H1 (cell line): ENCODE results near the gene MR1. TPM values are rescaled to one million over a fixed set of nuclear protein-coding genes. Genes with fewer than 3 reads are reported as not detected.

Experiments
- CTCF ChIA-PET: fragments of 300-600 bp; sonication (Branson Sonifier 250); formaldehyde crosslinking; loops from one replicate; lab custom pipeline; 2021; ENCODE audit not compliant: partially characterized antibody; lab: Charles Lee
- POLR2A ChIA-PET: fragments of 300-600 bp; sonication (Branson Sonifier 250); formaldehyde crosslinking; loops from one replicate; lab custom pipeline; 2021; ENCODE audit warnings: inconsistent platforms; ENCODE audit not compliant: partially characterized antibody; lab: Charles Lee
- DNase-seq, 2 experiments: peaks; one replicate each; pipeline versions ENCODE4 v3.0.0 to v3.0.0-alpha.2; 2010 to 2022; ENCODE audit warnings: low spot score in 2 of 2, low read depth in 1 of 2, mixed read lengths in 1 of 2
- FAIRE-seq: peaks from 2 replicates; lab custom pipeline; 2011; peaks lifted over from hg19 to GRCh38; lab: Jason Lieb, UNC
- H2AFZ ChIP-seq: 2 replicates; pipeline ENCODE4 v1.8.1; 2012; ENCODE audit warnings: low read length, inconsistent platforms
- H2AK5ac ChIP-seq: 2 replicates; pipeline ENCODE4 v1.6.1; 2013; ENCODE audit warnings: low read depth, low read length
- H2BK120ac ChIP-seq: replicated peaks from 2 replicates; pipeline ENCODE3; 2013; ENCODE audit warnings: low read depth, low read length, inconsistent platforms
- H2BK12ac ChIP-seq: 2 replicates; pipeline ENCODE4 v1.6.1; 2013; ENCODE audit warnings: low read depth, low read length
- H2BK15ac ChIP-seq: 2 replicates; pipeline ENCODE4 v1.6.1; 2013; ENCODE audit warnings: low read length
- H2BK20ac ChIP-seq: 2 replicates; pipeline ENCODE4 v1.6.1; 2013; ENCODE audit warnings: low read length
- H2BK5ac ChIP-seq: 2 replicates; pipeline ENCODE4 v1.6.1; 2013; ENCODE audit warnings: low read depth, low read length
- H3K14ac ChIP-seq: 2 replicates; pipeline ENCODE4 v1.6.1; 2013; ENCODE audit warnings: inconsistent platforms; ENCODE audit not compliant: insufficient read length
- H3K18ac ChIP-seq: 2 replicates; pipeline ENCODE4 v1.6.1; 2013; ENCODE audit warnings: low read length; ENCODE audit errors: extremely low read depth
- H3K23ac ChIP-seq: 2 replicates; pipeline ENCODE4 v1.6.1; 2013; ENCODE audit warnings: inconsistent platforms; ENCODE audit not compliant: insufficient read length
- H3K23me2 ChIP-seq: 2 replicates; pipeline ENCODE4 v1.6.1; 2013; ENCODE audit warnings: low read depth, low read length
- H3K27ac ChIP-seq: 2 replicates; pipeline ENCODE4 v1.6.1; 2011; ENCODE audit warnings: low read depth, low read length, inconsistent platforms
- H3K27me3 ChIP-seq, 4 experiments: replicated peaks in 1 of 4; 1 replicate in 1 of 4; 2 replicates in 3 of 4; pipeline versions ENCODE4 v1.6.1 to v1.8.1; 2011 to 2013; ENCODE audit warnings: low read length in 3 of 4, mild to moderate bottlenecking in 3 of 4, inconsistent platforms in 2 of 4, mixed read lengths in 2 of 4, moderate library complexity in 1 of 4; ENCODE audit not compliant: control insufficient read depth in 3 of 4, insufficient read depth in 3 of 4; ENCODE audit errors: extremely low read depth in 1 of 4
- H3K36me3 ChIP-seq, 4 experiments: 2 replicates each; pipeline versions ENCODE4 v1.6.1 to v1.8.1; 2011 to 2013; ENCODE audit warnings: mild to moderate bottlenecking in 4 of 4, low read length in 3 of 4, moderate library complexity in 2 of 4, control low read depth in 1 of 4, inconsistent platforms in 1 of 4; ENCODE audit not compliant: insufficient read depth in 4 of 4, control insufficient read depth in 2 of 4
- H3K4ac ChIP-seq: replicated peaks from 2 replicates; pipeline ENCODE3; 2013; ENCODE audit warnings: low read length, low read depth, mixed read lengths, inconsistent platforms; ENCODE audit not compliant: insufficient read length
- H3K4me1 ChIP-seq, 4 experiments: replicated peaks in 1 of 4; 1 replicate in 1 of 4; 2 replicates in 3 of 4; pipeline versions ENCODE4 v1.6.1 to v1.8.1; 2011 to 2013; ENCODE audit warnings: low read length in 3 of 4, inconsistent platforms in 2 of 4, mixed read lengths in 1 of 4; ENCODE audit not compliant: insufficient read depth in 4 of 4, control insufficient read depth in 3 of 4
- H3K4me2 ChIP-seq, 2 experiments: 2 replicates each; pipeline versions ENCODE4 v1.6.1 to v1.8.1; 2011 to 2013; ENCODE audit warnings: low read depth in 2 of 2, low read length in 2 of 2, control low read depth in 1 of 2, inconsistent platforms in 1 of 2, mild to moderate bottlenecking in 1 of 2; ENCODE audit not compliant: insufficient read depth in 1 of 2
- H3K4me3 ChIP-seq, 4 experiments: fragments of 200-600, 300-600 bp in 1 of 4; sonication (generic), shearing (Covaris generic), sonication (Bioruptor Twin) in 1 of 4; 2 replicates each; pipeline versions ENCODE4 v1.5.1 to v1.8.1; 2011 to 2016; ENCODE audit warnings: low read length in 4 of 4, low read depth in 3 of 4, control low read depth in 2 of 4, inconsistent platforms in 2 of 4, mild to moderate bottlenecking in 2 of 4, mixed read lengths in 1 of 4, moderate library complexity in 1 of 4; ENCODE audit not compliant: insufficient read depth in 2 of 4; ENCODE audit errors: extremely low read depth in 1 of 4
- H3K56ac ChIP-seq: replicated peaks from 2 replicates; pipeline ENCODE3; 2013; ENCODE audit warnings: low read depth, mild to moderate bottlenecking, mixed read lengths, low read length, inconsistent platforms; ENCODE audit not compliant: insufficient read length
- H3K79me1 ChIP-seq: 2 replicates; pipeline ENCODE4 v1.6.1; 2013; ENCODE audit warnings: low read depth, low read length, control low read depth
- H3K79me2 ChIP-seq, 2 experiments: 2 replicates each; pipeline versions ENCODE4 v1.6.1 to v1.8.1; 2012 to 2013; ENCODE audit warnings: low read length in 2 of 2, mild to moderate bottlenecking in 2 of 2, inconsistent platforms in 1 of 2; ENCODE audit not compliant: insufficient read depth in 2 of 2, control insufficient read depth in 1 of 2
- H3K9ac ChIP-seq, 4 experiments: replicated peaks in 1 of 4; 1 replicate in 1 of 4; 2 replicates in 3 of 4; pipeline versions ENCODE4 v1.6.1 to v1.8.1; 2011 to 2013; ENCODE audit warnings: low read depth in 3 of 4, low read length in 3 of 4, control low read depth in 2 of 4, mild to moderate bottlenecking in 2 of 4, moderate library complexity in 2 of 4, inconsistent platforms in 1 of 4; ENCODE audit errors: extremely low read depth in 1 of 4
- H3K9me3 ChIP-seq, 2 experiments: 2 replicates each; pipeline versions ENCODE4 v1.6.1 to v1.8.1; 2012 to 2013; ENCODE audit warnings: mild to moderate bottlenecking in 2 of 2, moderate library complexity in 2 of 2, control low read depth in 1 of 2, inconsistent platforms in 1 of 2, low read depth in 1 of 2, low read length in 1 of 2, mixed read lengths in 1 of 2; ENCODE audit not compliant: insufficient read depth in 2 of 2
- H4K20me1 ChIP-seq, 2 experiments: replicated peaks in 1 of 2; 2 replicates each; pipeline versions ENCODE3 to v1.8.1; 2011 to 2013; ENCODE audit warnings: inconsistent platforms in 2 of 2, low read length in 2 of 2, mild to moderate bottlenecking in 1 of 2; ENCODE audit not compliant: insufficient read depth in 2 of 2, control insufficient read depth in 1 of 2
- H4K5ac ChIP-seq: 2 replicates; pipeline ENCODE4 v1.6.1; 2013; ENCODE audit warnings: low read length, low read depth, mixed read lengths, inconsistent platforms; ENCODE audit not compliant: insufficient read length
- H4K8ac ChIP-seq: 2 replicates; pipeline ENCODE4 v1.8.0; 2013; ENCODE audit warnings: mild to moderate bottlenecking, moderate library complexity, low read length, inconsistent platforms; ENCODE audit not compliant: insufficient read depth; ENCODE audit errors: extremely low read depth
- H4K91ac ChIP-seq: replicated peaks from 2 replicates; pipeline ENCODE3; 2013; ENCODE audit warnings: low read length, mixed read lengths, inconsistent platforms; ENCODE audit not compliant: insufficient read length
- CTBP2 ChIP-seq: IDR thresholded peaks from 2 replicates; pipeline ENCODE4 v1.7.0; 2011; ENCODE audit warnings: borderline replicate concordance, mild to moderate bottlenecking, moderate library complexity, mixed read lengths, low read length; ENCODE audit not compliant: insufficient read depth, insufficient read length
- HDAC2 ChIP-seq, 2 experiments: fragments of 300-600 bp in 1 of 2; sonication (generic) in 1 of 2; IDR thresholded peaks; 2 replicates each; pipeline ENCODE4 v1.6.1; 2011 to 2012; ENCODE audit warnings: low read depth in 2 of 2, low read length in 2 of 2, mild to moderate bottlenecking in 2 of 2, moderate library complexity in 2 of 2, borderline replicate concordance in 1 of 2, inconsistent platforms in 1 of 2
- KDM5A ChIP-seq: fragments of 200-600 bp; IDR thresholded peaks from 2 replicates; pipeline ENCODE4 v1.7.1; 2012; ENCODE audit warnings: mild to moderate bottlenecking, low read length, inconsistent platforms, mixed read lengths
- MAX ChIP-seq: IDR thresholded peaks from 2 replicates; pipeline ENCODE4 v1.6.1; 2012; ENCODE audit warnings: inconsistent platforms
- PHF8 ChIP-seq: fragments of 200-600 bp; sonication (generic); conservative IDR thresholded peaks from 2 replicates; pipeline ENCODE4 v1.7.1; 2012; ENCODE audit warnings: low read depth, mild to moderate bottlenecking, inconsistent platforms, low read length, moderate library complexity
- POU5F1 ChIP-seq: IDR thresholded peaks from 2 replicates; pipeline ENCODE4 v1.6.1; 2011; ENCODE audit warnings: low read depth, mild to moderate bottlenecking, low read length, moderate library complexity
- SIN3A ChIP-seq, 2 experiments: IDR thresholded peaks in 1 of 2; conservative IDR thresholded peaks in 1 of 2; 2 replicates each; pipeline ENCODE4 v1.6.1; 2011 to 2012; ENCODE audit warnings: low read length in 2 of 2, improper control_type of control experiment in 1 of 2, low read depth in 1 of 2, mild to moderate bottlenecking in 1 of 2
- SRF ChIP-seq: IDR thresholded peaks from 2 replicates; pipeline ENCODE4 v1.6.1; 2011; ENCODE audit warnings: mild to moderate bottlenecking, low read depth, low read length, moderate library complexity
- WGBS, 2 experiments: shearing (Covaris generic) in 1 of 2; methylation state at CpG; one replicate each; pipeline versions ENCODE4 v1.1.6 to v1.1.7; 2013 to 2015; ENCODE audit warnings: low lambda C conversion rate in 2 of 2, mixed read lengths in 2 of 2, inconsistent platforms in 1 of 2, low coverage in 1 of 2, missing lambda C conversion rate in 1 of 2; ENCODE audit not compliant: insufficient replicate concordance in 2 of 2, insufficient coverage in 1 of 2, insufficient read length in 1 of 2; ENCODE audit errors: extremely low coverage in 1 of 2, missing lambda C conversion rate in 1 of 2; 5-methylcytosine and 5-hydroxymethylcytosine counted together
- polyA plus RNA-seq, 7 experiments: library from polyadenylated mRNA; depleted of rRNA in 3 of 7; stranded (reverse) in 5 of 7; unstranded in 2 of 7; fragments of >200 nt in 5 of 7; fragments of 200-250 nt in 2 of 7; gene quantifications; 1 replicate in 5 of 7; 2 replicates in 1 of 7; 4 replicates in 1 of 7; pipeline versions ENCODE4 v1.2.1 to v1.2.3, GENCODE V29; 2011 to 2013; ENCODE audit warnings: missing spikeins in 2 of 7, mixed read lengths in 2 of 7
- total RNA-seq: library from RNA; stranded (reverse); fragmentation: NEBNext Ultra II Directional; extraction: Animal tissue kit (Norgen Biotek cat#: 25700); gene quantifications from 2 replicates; pipeline ENCODE4 v1.2.1, GENCODE V29; 2021

MR1 gene
- total and polyA plus RNA-seq, 2 of the 8 experiments (the other 6 are each of a cell fraction or from before 2014, with no cell fraction given) = 0.09 TPM; not detected in 1

GRCh38 chr1:181088079-181089016, 54.6 kb downstream of the MR1 start, which contains the start of gene IER5:
TSS of gene IER5 (plus strand) at chr1:181088700. CDS start at chr1:181088903, 203 bp downstream.
- H2BK20ac ChIP-seq = no peak within 1 kb of the TSS
- H3K4me3 ChIP-seq = peak within 1 kb of the TSS; percentile 58 to 72 (median 64)
- POLR2A ChIA-PET = interaction anchor here (0.7 to 9.4 kb wide), 38 partner anchors 9 to 176 kb away, joined by 3 to 253 read pairs (median 5); partner anchors contain the start of genes KIAA1614 and STX6
- peaks cover 0 to 32% of the 10 kb centered on the region in 2 experiments; a peak in 2 of 4 replicates for H3K79me2 ChIP-seq
- FAIRE-seq (no peak), DNase-seq (peak; percentile 76 to 97)
- peaks cover 15 to 23% of the 10 kb centered on the region in 2 experiments for H4K20me1 ChIP-seq
- no peaks in the 10 kb centered on the region for H3K9me3 ChIP-seq
- peak within 1 kb of the TSS; percentile 68; the same call in 1 of the 2 replicates for H2BK12ac ChIP-seq
- peak within 1 kb of the TSS; percentile 80 to 91 for H3K4me2 ChIP-seq
- no peak within 1 kb of the TSS for H2AK5ac ChIP-seq
- no peak within 1 kb of the TSS for H3K27ac ChIP-seq
- no peaks in the 10 kb centered on the region for H3K36me3 ChIP-seq
- no peak within 1 kb of the TSS for H4K8ac ChIP-seq
- H3K79me1 ChIP-seq = no peaks in the 10 kb centered on the region
- H3K4ac ChIP-seq = no peak within 1 kb of the TSS
- peak within 1 kb of the TSS; percentile 28 for H4K91ac ChIP-seq
- peak within 1 kb of the TSS; percentile 63 for H3K18ac ChIP-seq
- peaks cover 19% of the 10 kb centered on the region for H3K23me2 ChIP-seq
- H2BK15ac ChIP-seq = 0 out of 2 replicates have a peak within 1 kb of the TSS, but pooled peaks have one; percentile 29
- 5% methylated on average over 66 of the region's 76 CpGs; no CpG with 5 or more reads in 1 of the 2 experiments for WGBS, 2 experiments
- peaks cover 0 to 4% (median under 1%) of the 10 kb centered on the region in 4 experiments; a peak in 2 of 7 replicates for H3K4me1 ChIP-seq
- H2AFZ ChIP-seq = 0 out of 2 replicates have a peak within 1 kb of the TSS, but pooled peaks have one; percentile 43
- peaks cover 0 to 31% (median 18%) of the 10 kb centered on the region in 4 experiments; a peak in 6 of 7 replicates for H3K27me3 ChIP-seq
- H2BK120ac ChIP-seq = no peak within 1 kb of the TSS
- H3K56ac ChIP-seq = no peak within 1 kb of the TSS
- H2BK5ac ChIP-seq = no peak within 1 kb of the TSS
- CTCF ChIA-PET = interaction anchor here (0.8 to 4.8 kb wide), 3 partner anchors 12 to 66 kb away, joined by 3 to 64 read pairs (median 3); partner anchors contain the start of gene STX6
- no peak within 1 kb of the TSS for H4K5ac ChIP-seq
- H3K9ac ChIP-seq = peak within 1 kb of the TSS; percentile 20 to 69 (median 40); a peak in 5 of 7 replicates
- H3K23ac ChIP-seq = no peak within 1 kb of the TSS
- H3K14ac ChIP-seq = no peak within 1 kb of the TSS
- TF ChIP-seq HDAC2 (IDR thresholded peaks at IDR 0.05; ENCODE audit: borderline replicate concordance in 1 of 2, low read depth in 2 of 2, low read length in 2 of 2) (0 out of 4 replicates have a peak, but pooled peaks of 1 of the 2 experiments have one; percentile 60), SRF (peak; percentile 72), SIN3A (conservative IDR thresholded peaks at IDR 0.05 in 1 of 2, IDR thresholded peaks at IDR 0.05 in 1 of 2; ENCODE audit: low read depth in 1 of 2, low read length in 2 of 2) (peak in 1 of 2 experiments; percentile 21; a peak in 1 of 4 replicates), KDM5A (no peak), PHF8 (peak; percentile 86), POU5F1 (no peak), MAX (peak; percentile 74), CTBP2 (peak; percentile 28)
